GM18873 (cell line): ENCODE results near the gene NPL.

Source experiments
- ATAC-seq: cut with Tn5 transposase; IDR thresholded peaks from one replicate; pipeline ENCODE4 v1.9.1; 2021; ENCODE audit warnings: mild to moderate bottlenecking, moderate library complexity, moderate number of reproducible peaks; ENCODE audit not compliant: unreplicated experiment, low FRiP score

Gene NPL

DNA sequence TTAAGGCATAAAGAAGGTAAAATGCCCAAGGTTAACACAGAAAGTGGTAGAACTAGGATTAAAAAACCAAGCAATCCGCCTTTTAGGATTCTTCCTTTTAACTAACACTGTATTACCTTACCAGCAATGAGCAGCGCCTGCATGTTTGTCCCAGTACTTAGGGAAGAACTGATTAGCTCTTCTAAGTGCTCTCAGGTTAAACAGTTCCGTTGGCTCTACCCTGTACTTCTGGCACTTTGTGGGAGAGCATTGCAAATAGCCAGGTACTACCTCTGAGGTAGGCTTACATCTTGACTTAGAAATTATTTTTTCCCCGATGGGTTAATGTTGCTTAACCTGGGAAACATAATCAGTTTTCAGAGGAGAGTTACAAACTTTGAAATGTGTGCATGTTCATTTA, 71.1 kb downstream of the NPL start:
- ATAC-seq: no peak

DNA sequence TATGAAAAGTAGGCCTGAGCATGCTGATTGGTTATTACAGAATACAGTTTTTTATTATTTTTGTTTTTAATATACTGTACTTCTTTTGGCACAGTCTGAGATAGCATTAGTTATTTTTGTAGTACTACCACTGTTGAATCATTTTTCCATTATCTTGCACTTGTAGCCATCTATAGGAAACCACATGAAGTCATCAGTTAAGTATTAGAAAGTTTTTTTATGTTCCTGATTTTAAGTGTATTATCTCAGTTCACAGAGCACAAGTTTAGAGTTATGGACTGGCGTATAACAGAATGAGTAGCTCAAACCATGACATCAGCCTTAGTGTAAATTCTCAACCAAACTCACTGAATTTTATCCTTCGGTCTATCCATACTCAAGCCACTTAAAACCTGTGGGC, 72.4 kb downstream of the NPL start:
- ATAC-seq: no peak

GRCh38 chr1:182862827-182863226, 73.3 kb downstream of the NPL start:
- ATAC-seq: no peak

GRCh38 chr1:182863940-182864339, 74.4 kb downstream of the NPL start:
- no peak for ATAC-seq

- ATAC-seq: no peak
These were observed 78.3 kb downstream of the NPL start for GRCh38 chr1:182867861-182868260.

DNA sequence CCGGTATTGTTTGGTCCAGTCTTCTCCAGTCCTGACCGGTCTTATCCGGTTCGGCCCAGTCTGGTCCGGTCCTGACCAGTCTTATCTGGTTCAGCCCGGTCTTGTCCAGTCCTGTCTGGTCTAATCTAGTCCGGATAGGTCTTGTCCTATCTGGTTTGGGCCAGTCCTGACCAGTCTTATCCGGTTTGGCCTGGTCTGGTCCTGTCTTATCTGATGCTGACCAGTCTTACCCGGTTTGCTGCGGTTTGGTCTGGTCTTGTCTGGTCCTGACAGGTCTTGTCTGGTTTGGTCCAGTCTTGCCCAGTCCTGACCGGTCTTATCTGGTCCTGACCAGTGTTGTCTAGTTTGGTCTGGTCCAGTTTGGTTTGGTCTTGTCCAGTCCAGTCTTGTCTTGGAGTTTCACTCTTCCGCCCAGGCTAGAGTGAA, 79.7 kb downstream of the NPL start:
- ATAC-seq: no peak

DNA sequence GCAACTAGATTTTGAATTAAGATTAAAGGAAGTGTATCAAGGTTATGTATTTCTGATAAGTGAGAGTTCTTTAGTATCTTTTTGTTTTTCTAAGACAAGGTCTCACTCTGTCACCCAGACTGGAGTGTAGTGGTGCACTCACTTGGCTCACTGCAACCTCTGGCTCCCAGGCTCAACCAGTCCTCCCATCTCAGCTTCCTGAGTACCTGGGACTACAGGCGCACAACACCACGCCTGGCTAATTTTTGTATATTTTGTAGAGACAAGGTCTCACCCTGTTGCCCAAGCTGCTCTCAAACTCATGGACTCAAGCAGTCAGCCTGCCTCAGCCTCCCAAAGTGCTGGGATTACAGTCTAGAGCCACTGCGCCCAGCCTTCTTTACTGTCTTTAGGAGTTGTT, 83.3 kb downstream of the NPL start:
- ATAC-seq: no peak

- ATAC-seq: no peak
These were observed 86.3 kb downstream of the NPL start for GRCh38 chr1:182875889-182876288.

GRCh38 chr1:182877331-182877730, 87.8 kb downstream of the NPL start:
- ATAC-seq: no peak

GRCh38 chr1:182877842-182878241, 88.3 kb downstream of the NPL start:
- ATAC-seq: no peak
